HTR-8/SVneo (cell line): ENCODE measurements around the gene UBFD1.
"Not testable (repeated sequence)": the region's sequence is repeated elsewhere in the genome, so short reads cannot be mapped to it uniquely, and the experiment has no call there.

Experiments used
- DNase-seq: peaks from one replicate; pipeline ENCODE4 v3.0.0; 2011; ENCODE audit warnings: low spot score, mixed read lengths; ENCODE audit not compliant: insufficient read length
- FAIRE-seq: peaks from 2 replicates; lab custom pipeline; 2011; peaks lifted over from hg19 to GRCh38; lab: Jason Lieb, UNC

Gene UBFD1

DNA sequence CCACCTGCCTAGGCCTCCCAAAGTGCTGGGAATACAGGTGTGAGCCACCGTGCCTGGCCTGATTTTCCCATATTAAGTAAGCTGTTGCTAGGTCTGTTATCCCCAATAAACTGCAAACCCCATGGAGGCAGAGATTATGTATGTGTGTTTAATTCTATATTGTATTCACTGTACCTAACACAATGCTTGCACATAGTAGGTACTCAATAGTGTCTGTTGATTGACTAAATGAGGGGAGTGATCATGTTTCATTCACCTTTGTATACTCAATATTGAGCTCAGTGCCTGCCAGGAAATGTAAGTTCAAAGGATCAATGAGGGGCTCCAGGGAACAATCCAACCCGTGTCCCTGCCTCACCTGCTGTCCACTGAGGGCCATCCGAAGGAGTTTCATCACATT lies 32.6 kb upstream of the UBFD1 start:
- DNase-seq: no peak
- FAIRE-seq: no peak

GRCh38 chr16:23527961-23528643 lies 29.4 kb upstream of the UBFD1 start:
- FAIRE-seq: no peak
- no peak for DNase-seq

DNA sequence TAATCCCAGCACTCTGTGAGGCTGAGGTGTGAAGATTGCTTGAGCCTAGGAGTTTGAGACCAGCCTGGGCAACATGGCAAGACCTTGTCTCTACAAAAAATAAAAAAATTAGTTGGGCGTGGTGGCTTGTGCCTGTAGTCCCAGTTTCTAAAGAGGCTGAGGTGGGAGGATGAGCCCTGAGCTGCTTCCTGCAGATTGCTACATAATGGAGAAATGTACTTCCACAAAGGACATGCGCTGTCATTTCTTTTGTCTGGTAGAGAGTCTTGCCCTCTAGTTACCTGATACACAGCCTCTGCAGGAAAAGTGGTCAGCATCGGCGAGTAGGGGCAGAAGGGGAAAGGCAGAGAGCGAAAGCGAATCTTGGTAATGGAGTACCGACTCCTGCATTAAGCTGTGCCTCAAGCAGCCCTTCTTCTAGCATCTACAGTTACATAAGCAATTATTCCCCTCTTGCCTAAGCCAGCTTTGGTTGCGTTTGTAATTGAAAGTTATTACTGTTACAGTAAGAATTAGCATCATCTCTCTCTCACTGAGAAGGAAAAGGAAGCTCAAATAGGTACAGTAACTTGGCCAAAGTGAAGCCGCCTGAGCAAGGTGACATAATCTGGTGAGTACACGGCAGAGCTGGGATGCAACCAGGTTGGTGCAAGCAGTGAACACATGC lies 28.8 kb upstream of the UBFD1 start:
- no peak for FAIRE-seq

GRCh38 chr16:23530062-23530461 lies 27.5 kb upstream of the UBFD1 start:
- no peak for DNase-seq
- no peak for FAIRE-seq

More for the DNA sequence above, 28.8 kb upstream of the UBFD1 start:
- DNase-seq: no peak

GRCh38 chr16:23532448-23532847 lies 25.1 kb upstream of the UBFD1 start:
- DNase-seq (no peak), FAIRE-seq (no peak)

DNA sequence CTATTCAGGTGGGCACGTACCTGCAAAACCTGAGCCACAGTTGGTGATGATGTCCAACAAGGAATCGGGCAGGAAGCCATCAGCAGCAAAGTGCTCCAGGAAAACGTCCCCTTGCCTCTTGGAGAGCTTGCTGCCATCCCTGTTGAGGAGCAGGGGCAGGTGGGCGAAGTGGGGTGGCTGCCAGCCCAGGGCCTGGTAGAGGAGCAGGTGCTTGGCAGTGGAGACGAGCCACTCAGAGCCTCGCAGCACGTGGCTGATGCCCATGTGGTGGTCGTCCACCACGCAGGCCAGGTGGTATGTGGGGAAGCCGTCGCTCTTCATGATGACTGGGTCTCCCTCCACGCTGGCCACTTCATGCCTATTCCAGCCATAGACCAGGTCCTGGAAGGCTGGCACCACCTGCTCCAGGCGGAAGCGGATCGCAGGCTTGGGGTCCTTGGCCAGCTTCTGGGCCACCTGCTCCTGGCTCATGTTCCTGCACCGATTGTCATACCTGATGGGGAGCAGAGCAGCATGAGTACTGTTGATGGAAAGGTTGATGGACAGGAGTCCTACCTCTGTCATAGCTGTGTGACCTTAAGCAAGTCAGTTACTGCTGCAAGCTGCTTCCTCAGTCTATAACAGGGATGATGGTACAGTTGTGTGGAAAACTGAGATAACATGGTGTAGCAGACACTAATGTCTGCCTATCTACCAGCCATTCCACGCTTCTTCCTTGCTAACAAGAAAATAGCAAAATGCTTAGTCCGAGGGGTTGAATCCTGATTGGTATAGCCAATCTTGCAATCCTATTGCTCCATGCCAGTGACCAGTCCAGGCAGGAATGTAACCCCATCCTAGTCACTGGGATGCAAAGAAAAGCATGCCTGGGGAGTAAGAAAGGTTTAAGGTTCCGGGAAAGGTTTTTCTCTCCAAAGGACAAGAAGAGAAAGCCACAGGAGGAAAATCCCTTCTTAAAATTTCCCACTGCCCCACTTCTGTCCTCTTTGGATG lies 22.4 kb upstream of the UBFD1 start:
- FAIRE-seq: no peak

DNA sequence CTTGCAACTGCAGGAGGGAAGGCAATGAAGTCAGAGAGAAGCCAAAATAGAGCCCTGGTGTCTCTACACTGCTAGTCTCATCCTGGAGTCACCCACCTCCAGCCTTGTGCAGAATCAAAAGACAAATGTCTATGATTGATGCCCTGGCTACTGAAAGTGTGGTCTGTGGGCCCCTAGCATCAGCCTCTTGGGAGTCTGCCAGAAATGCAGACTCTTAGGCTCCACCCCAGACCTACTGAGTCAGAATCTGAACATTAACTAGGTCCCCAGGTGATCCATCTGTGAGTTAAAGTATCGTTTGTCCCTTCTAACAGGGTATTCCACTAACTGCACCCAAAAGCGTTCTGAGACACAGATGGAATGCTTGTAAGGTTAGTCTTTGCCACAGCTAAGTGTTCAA lies 21.6 kb upstream of the UBFD1 start:
- no peak for FAIRE-seq
- DNase-seq: no peak

More for the DNA sequence above, 22.4 kb upstream of the UBFD1 start:
- DNase-seq: no peak

GRCh38 chr16:23537390-23537789 lies 20.1 kb upstream of the UBFD1 start:
- no peak for FAIRE-seq

GRCh38 chr16:23538919-23539278 lies 18.6 kb upstream of the UBFD1 start:
- no peak for DNase-seq
- FAIRE-seq: no peak

More at GRCh38 chr16:23537390-23537789, 20.1 kb upstream of the UBFD1 start:
- no peak for DNase-seq

- DNase-seq: no peak
- FAIRE-seq: no peak
Observed at GRCh38 chr16:23539984-23540816, 17.3 kb upstream of the UBFD1 start.

DNA sequence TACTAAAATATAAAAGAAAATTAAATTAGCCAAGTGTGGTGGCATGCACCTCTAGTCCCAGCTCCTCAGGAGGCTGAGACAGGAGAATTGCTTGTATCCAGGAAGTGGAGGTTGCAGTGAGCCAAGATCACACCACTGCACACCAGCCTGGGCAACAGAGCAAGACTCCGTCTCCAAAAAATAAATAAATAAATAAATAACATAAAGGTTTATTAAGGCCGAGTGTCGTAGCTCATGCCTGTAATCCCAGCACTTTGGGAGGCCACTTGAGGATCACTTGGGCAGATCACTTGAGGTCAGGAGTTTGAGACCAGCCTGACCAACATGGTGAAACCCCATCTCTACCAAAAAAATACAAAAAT lies 16.7 kb upstream of the UBFD1 start:
- not testable (repeated sequence) for FAIRE-seq, DNase-seq

GRCh38 chr16:23544436-23544835 lies 13.1 kb upstream of the UBFD1 start:
- DNase-seq (no peak), FAIRE-seq (no peak)

- no peak for FAIRE-seq
- no peak for DNase-seq
Observed at GRCh38 chr16:23549938-23550337, 7.6 kb upstream of the UBFD1 start.

DNA sequence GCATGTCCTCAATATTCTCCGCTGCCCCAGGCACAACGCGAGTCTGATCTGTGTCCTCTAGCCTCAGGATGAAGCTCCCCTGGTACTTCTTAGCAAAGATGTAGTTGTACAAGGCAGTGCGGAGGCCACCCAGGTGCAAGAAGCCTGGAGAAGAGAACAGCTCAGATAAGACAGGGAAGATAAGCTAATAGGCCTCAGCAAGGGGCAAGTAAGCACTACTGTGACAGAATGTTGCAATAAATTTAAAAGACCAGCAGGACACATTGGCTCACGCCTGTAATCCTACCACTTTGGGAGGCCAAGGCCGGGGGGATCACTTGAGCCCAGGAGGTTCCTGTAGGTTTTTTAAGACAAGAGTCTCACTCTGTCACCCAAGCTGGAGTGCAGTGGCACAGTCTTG lies 5.4 kb upstream of the UBFD1 start:
- FAIRE-seq (no peak), DNase-seq (no peak)

DNA sequence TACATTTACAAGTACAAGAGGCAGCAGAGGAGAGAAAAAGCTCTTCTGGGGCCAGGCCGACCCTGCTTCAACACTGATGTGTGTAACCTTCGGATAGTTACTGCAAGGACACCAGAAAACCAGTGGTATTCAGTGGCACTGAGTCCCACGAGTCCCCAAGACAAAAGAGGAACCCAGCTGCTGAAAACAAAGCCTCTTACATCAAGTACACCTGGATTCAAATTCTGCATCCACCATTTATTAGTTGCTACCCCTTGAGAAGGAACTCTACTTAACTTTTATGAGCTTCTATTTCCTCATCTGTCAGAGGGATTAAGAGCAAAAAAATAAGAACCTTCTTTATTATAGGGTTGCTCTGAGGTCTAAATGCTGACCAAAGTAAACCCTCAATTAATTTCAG lies 3.0 kb upstream of the UBFD1 start:
- DNase-seq (no peak), FAIRE-seq (no peak)

- DNase-seq: no peak
- no peak for FAIRE-seq
Observed at GRCh38 chr16:23557779-23558702, 514 bp downstream of the UBFD1 start.

GRCh38 chr16:23561586-23561985 lies 4.1 kb downstream of the UBFD1 start:
- FAIRE-seq (no peak), DNase-seq (no peak)

DNA sequence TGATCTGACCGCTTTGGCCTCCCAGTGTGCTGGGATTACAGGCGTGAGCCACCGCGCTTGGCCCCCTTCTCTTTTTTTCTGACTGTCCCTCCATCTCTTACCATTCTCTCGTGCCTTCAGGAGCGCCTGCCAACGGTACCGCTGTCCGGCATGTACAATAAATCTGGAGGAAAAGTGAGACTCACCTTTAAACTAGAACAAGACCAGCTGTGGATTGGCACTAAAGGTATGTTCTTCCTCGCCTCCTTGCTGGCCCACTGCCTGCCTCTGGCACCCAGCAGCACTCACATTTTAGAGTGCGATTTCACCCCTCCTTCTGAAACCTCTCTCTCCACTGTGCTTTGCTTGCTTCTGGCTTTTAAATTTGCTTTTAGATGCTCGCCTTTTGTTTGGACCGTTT lies 5.0 kb downstream of the UBFD1 start:
- no peak for FAIRE-seq
- no peak for DNase-seq

- DNase-seq (no peak), FAIRE-seq (no peak)
Observed at GRCh38 chr16:23563186-23563585, 5.7 kb downstream of the UBFD1 start.
